Activated gamma-delta T cell (primary cell): ENCODE measurements around the gene MUC4.
"Not testable (repeated sequence)": the region's sequence is repeated elsewhere in the genome, so short reads cannot be mapped to it uniquely, and the experiment has no call there.

ENCODE experiments used
- DNase-seq: peaks from one replicate; lab custom pipeline; 2025; lab: John Stamatoyannopoulos, UW

The MUC4 gene

GRCh38 chr3:195810455-195810845, 1.3 kb downstream of the MUC4 start:
- no peak for DNase-seq

GRCh38 chr3:195809796-195810454, 1.8 kb downstream of the MUC4 start:
- DNase-seq = no peak

GRCh38 chr3:195809291-195809785, 2.4 kb downstream of the MUC4 start:
- DNase-seq = no peak

- DNase-seq = no peak
Measured at GRCh38 chr3:195808741-195809290, 2.9 kb downstream of the MUC4 start.

DNA sequence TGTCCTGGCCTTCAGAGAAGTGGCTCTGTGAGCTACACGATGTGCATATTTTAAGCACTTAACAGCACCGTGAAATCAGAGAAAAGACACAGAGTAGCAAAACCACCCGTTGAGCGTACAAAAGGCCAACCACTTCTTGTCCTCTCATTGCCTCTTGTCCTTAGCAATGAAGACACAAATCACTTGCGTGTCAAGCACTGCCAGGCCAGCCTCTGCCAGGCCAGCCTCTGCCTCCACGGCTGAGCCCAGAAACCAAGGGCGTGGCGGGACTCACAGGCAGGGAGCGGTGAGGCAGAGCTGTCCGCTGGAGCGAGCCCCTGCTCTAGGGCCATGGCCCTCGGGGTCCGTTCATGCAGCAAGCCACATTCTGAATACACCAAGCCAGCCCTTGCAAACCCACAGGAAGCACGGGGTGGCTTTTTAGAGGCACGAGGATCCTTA, 4.0 kb downstream of the MUC4 start:
- no peak for DNase-seq

DNA sequence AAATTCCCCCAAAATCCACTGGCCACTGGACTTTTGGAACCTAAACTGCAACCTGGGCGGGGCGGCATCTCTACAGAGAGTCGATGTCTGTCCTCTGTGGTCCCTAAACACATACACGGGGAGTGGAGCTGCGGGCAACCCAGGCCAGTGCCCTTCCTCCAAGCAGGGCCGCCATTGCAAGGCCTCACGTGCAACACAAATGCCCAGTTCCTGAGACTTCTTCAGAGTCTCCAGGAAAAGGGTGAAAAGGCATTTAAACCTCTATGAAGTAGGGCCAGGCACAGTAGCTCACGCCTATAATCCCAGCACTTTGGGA, 4.9 kb downstream of the MUC4 start:
- no peak for DNase-seq

DNA sequence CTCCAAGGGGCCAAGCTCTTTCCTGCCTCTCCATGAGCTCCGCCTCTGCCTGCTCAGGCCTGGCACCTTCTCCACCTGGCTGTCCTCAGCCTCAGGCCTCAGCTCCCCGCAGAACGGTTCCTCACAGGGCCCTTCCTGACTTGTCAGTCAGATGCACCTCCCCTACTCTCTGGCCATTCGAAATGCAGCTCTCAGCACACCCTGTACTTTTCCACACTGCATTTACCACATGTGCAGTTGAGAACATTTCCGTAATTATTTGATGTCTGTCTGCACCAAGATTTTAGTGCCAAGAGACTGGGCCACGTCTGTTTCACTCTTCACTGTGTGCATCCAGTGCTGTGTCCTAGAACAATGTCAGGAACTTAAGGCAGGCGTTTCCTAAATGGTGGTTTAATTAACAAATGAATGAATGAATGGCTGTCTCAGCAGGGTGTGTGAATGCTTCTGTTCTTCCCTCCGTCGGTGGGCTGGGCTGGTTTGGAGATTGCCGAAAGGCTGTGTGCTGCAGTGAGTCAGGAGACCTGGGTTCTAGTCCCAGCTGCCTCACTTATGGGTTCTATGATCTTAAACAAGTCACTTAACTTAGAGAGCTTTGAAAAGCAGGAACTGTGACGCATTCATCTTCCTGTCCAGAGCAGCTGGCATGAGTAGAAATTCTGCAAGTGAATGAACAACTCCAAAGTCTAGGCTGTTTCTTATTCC, 5.4 kb downstream of the MUC4 start:
- no peak for DNase-seq

DNA sequence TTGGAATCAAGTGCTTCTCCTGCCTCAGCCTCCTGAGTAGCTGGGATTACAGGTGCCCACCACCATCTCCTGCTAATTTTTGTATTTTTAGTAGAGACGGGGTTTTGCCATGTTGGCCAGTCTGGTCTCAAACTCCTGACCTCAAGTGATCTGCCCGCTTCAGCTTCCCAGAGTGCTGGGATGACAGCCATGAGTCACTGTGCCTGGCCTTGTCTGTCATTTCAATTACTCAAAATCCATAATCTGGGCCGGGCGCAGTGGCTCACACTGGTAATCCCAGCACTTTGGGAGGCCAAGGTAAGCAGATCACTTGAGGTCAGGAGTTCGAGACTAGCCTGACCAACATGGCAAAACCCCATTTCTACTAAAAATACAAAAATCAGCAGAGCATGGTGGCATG, 6.1 kb downstream of the MUC4 start:
- DNase-seq = not testable (repeated sequence)

GRCh38 chr3:195805181-195805580, 6.5 kb downstream of the MUC4 start:
- DNase-seq = no peak

GRCh38 chr3:195803289-195803908, 8.3 kb downstream of the MUC4 start:
- DNase-seq = no peak

GRCh38 chr3:195802795-195803194, 8.9 kb downstream of the MUC4 start:
- no peak for DNase-seq

GRCh38 chr3:195802261-195802701, 9.4 kb downstream of the MUC4 start:
- DNase-seq = no peak

- no peak for DNase-seq
Measured at GRCh38 chr3:195801251-195802183, 10.2 kb downstream of the MUC4 start.

DNA sequence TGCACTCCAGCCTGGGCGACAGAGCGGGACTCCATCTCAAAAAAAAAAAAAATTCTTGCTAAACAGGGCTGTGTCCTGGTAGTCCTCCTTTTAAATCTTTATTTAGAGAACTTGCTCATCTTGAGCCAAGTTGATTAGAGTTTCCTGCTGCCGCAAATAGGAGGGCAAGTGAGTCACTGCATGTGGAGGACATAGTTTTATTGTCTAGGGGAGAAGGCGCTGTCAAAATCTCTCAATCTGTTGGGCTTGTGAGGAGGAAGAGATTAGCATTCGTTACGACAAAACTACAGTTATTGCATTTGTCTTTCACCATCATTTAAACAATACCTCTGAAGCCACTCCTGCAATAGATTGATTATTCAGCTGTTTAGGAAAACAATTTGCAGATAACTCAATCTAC, 11.5 kb downstream of the MUC4 start:
- DNase-seq = no peak

DNA sequence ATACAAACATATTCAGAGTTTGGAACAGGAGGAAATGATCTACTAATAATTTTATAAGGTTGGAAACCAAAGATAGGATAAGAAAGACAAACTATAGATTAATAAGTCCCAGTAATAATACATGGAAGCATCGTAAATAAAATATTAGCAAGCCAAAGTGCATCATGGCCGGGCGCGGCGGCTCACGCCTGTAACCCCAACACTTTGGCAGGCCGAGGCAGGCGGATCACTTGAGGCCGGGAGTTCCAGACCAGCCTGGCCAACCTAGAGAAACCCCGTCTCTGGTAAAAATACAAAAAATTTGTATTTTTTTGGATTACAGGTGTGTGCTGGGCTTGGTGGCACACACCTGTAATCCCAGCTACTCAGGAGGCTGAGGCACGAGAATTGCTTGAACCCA, 14.9 kb downstream of the MUC4 start:
- DNase-seq = no peak

DNA sequence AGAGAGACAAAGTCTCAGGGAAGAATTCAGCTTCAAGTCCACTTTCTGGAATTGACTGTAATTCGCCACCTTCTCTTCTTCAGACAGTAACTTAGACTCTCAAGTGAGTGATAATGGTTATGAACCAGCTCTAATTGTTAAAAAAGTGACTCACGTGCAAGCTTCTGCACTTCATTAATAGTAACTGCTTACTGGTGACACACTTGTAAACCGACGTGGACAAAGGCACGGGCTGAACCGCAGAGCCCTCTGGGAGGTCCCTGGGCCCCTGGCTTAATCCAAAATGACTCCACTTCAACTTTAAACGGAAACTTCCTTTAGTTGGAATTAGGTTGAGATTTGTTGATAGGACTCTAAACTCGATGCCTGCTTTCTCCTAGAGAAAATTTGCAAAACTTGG, 17.0 kb downstream of the MUC4 start:
- DNase-seq = no peak

- DNase-seq = not testable (repeated sequence)
Measured at GRCh38 chr3:195792621-195793020, 19.1 kb downstream of the MUC4 start.

GRCh38 chr3:195790901-195791300, 20.8 kb downstream of the MUC4 start:
- DNase-seq = no peak

DNA sequence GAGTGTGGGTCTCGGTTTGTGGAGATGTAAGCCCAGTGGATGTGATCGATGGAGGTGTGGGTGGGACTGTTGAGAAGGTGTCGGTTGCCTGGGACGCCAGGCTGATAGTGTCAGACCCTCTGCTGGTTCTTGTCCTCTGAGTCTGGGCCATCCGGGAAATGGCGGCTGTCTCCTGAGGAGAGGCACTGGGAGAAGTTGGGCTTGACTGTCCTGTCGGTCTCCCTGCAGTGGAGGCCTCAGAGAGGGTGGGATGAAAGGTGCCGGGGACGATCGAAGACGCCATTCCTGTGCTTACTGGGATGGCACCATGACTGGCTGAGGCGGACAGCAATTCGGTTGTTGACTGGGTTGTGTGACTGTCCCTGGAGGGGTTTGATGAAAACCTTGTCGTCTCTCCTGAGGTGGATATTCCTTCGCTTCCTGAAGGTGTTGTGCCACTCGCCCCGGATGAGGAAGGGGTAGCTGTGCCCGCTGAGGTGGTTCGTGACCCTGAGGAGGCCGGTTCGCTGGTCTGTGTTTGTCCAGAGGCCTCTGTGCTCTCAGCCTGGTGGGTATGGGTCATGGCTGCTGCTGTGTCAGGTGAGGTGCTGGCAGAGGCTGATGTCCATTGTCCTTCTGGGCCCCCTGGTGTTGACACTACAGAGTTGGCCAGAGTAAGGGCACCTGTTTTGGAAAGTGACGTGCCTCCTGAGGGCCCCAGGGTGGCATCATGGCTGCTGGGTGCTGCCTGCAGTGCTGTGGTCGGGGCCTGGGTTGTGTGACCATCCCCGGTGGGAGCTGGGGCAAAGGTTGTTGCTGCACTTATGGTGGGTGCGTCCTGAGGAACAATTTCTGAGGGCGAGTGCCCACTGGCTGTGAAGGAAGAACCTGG, 22.8 kb downstream of the MUC4 start:
- DNase-seq = no peak

- not testable (repeated sequence) for DNase-seq
Measured at GRCh38 chr3:195785781-195786405, 25.8 kb downstream of the MUC4 start.
